ENCODE results near the gene BMP5.

BMP5 gene

GRCh38 chr6:55705451-55706440, 169.6 kb downstream of the BMP5 start:
- DNase-seq: no peak

DNA sequence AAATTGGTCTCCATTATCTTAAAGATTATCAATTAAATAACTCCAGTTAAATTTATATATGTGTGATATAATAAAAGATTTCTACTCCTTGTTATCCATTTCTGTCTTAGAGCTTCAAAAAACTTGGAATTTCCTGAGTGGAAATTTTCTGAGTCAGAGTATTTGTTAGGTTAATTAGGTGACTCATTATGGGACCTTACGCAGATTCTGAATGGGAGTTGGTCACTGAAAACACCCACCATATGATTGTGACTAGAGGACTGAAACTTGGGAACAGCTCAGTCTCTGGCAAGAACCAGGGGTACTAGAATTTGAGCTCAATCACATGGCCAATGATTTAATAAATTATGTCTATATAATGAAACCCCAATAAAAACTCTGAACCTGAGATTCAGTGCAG, 171.0 kb downstream of the BMP5 start:
- no peak for DNase-seq
